ENCODE measurements around the gene TREML1.
"Not testable (repeated sequence)": the region's sequence is repeated elsewhere in the genome, so short reads cannot be mapped to it uniquely, and the experiment has no call there.

TREML1 gene

DNA sequence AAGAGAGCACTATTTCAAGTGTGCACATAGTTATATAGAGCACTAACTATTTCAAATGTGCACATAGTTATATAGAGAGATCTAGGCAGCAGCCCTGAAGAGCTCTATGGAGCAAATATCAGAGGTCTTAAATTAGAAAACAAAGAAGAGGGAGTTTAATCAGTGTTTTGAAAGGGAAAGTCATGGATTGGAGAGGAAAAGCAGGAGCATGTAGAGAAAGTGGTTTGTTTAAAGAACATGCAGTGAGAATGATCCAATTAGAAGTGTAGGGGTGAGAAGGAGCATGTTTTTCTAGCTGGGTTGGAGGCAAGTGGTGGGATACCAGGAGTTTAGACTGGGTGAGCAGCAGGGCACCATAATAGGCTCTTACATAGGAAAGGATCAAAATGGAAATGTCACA lies 17.2 kb downstream of the TREML1 start:
- no peak for DNase-seq

GRCh38 chr6:41135062-41135832 lies 18.9 kb downstream of the TREML1 start:
- DNase-seq = no peak

DNA sequence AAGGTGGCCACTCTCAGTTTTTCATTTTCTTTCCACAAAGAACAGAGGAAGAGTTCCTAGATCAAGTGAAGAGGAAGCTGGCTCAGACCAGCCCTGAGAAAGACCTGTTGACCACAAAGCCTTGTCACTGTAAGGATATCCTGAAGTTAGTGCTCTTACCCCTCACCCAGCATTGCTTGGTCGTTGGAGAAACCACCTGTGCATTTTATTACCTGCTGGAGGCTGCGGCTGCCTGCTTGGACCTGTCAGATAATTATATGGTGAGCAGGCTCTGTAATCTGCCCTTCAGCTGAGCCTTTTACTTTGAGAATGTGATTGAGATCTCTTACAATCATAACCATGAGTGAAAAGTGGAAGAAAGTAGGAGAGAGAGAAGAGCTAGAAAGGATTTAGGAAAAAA lies 21.9 kb downstream of the TREML1 start:
- no peak for DNase-seq

GRCh38 chr6:41125282-41125681 lies 28.9 kb downstream of the TREML1 start:
- no peak for DNase-seq

DNA sequence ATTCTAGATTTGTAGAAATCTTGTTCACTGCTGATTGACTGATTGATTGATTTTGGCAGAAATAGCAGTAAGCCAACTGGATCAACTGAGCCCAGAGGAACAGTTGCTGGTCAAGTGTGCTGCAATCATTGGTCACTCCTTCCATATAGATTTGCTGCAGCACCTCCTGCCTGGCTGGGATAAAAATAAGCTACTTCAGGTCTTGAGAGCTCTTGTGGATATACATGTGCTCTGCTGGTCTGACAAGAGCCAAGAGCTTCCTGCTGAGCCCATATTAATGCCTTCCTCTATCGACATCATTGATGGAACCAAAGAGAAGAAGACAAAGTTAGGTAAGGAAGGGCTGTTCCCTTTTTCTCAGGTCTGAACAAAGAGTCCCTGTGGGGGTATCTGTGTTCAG lies 31.2 kb downstream of the TREML1 start:
- DNase-seq = no peak

DNA sequence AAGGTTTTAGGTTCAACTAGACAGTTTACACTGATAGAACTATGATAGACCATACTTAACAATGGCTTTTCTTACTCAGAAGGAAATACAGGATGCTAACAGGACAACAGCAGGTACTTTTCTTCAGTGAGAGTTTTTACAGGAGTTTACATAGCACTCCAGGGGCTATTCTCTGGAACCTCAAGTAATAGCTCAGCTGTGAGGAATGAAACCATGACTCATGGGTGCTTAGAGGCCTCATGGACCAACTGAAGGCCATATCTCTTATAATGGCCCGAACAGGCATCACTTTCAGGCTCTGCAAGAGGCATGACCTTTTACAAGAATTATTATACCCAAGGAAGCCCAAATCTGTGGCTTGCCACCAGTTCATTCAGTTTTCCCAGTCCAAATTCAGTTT lies 31.8 kb downstream of the TREML1 start:
- DNase-seq = no peak

GRCh38 chr6:41120058-41120457 lies 34.1 kb downstream of the TREML1 start:
- DNase-seq = no peak

DNA sequence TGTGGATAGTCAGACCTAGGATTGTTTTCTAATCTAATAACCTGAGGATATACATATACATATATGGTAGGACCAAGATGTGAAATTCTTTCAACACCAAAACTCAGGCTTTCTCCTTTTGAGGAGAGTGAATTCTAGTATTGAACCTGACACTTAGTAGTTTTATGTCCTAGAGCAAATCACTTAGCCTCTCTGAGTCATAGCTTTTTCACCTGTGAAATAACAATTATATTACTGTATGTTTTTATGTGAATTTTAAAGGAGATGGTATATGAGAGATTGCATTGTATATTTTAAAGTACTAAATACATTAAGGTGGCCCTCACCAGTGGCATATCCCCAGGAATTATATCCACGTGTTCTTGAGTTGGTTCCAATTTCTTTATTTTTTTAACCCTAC lies 34.6 kb downstream of the TREML1 start:
- no peak for DNase-seq

- DNase-seq = not testable (repeated sequence)
Observed at GRCh38 chr6:41115027-41115426, 39.1 kb downstream of the TREML1 start.

GRCh38 chr6:41111017-41111416 lies 43.1 kb downstream of the TREML1 start:
- no peak for DNase-seq

- DNase-seq = no peak
Observed at GRCh38 chr6:41103847-41104246, 50.3 kb downstream of the TREML1 start.

DNA sequence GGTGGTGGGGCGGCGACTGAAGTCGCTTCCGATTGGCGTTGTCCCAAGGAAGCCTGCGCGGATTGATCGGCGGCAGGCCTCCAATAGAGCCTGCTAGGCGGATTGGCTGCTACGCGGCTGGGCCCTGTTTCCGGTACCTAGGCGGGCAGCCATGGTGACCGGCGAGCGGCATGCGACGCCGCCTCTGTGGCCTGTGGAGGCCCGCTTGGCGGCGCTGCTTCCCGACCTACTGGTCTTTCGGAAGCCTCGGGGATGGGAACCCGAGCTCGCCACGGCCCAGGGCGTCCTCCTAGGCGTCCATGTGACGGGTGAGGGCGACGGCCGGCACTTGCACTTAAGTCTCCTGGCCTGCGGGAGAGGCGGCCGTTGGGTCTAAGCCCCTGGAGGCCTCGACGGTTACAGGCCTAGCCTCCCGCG lies 53.3 kb downstream of the TREML1 start:
- no peak for DNase-seq

All from hippocampal formation (tissue), 2 donors.